AG04449 (cell line): ENCODE measurements around the gene ITFG1.
A peak's percentile ranks its signal among the peaks of the same experiment; 100 is the strongest.

Experiments
- CTCF ChIA-PET: fragments of 350-600 bp; formaldehyde crosslinking; extraction: SDS; loops from one replicate; lab custom pipeline; 2021; ENCODE audit warnings: antibody characterized with exemption; lab: Yijun Ruan, JAX
- POLR2A ChIA-PET: fragments of 400-600, 350-600 bp; formaldehyde crosslinking; extraction: SDS; loops from one replicate; lab custom pipeline; 2020; ENCODE audit warnings: antibody characterized with exemption, inconsistent platforms; lab: Yijun Ruan, JAX
- DNase-seq: peaks from one replicate; pipeline ENCODE4 v3.0.0-alpha.2; 2010; ENCODE audit warnings: low read depth, low spot score
- H3K4me3 ChIP-seq: 2 replicates; pipeline ENCODE4 v1.5.1; 2011; ENCODE audit warnings: low read depth, mild to moderate bottlenecking, control low read depth, low read length
- TF ChIP-seq, protein P1 (sequence below): IDR thresholded peaks from one replicate; pipeline ENCODE4 v1.5.1; 2011; ENCODE audit warnings: mild to moderate bottlenecking, moderate library complexity, low read length, control low read depth, inconsistent platforms; ENCODE audit not compliant: insufficient read depth; ENCODE audit errors: missing control alignments

Gene ITFG1

DNA sequence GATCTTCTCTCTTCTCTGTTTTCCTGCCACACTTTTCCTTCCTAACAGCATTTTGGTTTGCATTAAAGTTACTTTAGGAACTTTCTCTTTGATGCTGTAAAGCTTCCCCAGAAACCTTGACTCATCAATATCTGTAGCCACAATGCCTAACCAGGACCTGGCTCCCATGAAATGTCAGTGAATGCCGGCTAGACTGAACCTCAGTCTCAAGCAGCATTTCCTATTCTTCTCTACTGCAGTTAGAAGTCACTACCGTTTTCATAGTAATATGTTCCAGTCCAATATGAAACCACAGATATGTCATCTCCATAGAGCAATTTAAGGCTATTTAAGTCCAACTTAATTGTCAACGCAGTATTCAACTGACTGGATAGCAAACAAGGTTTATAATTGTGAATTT lies 28.9 kb downstream of the ITFG1 start:
- TF ChIP-seq, protein P1, sequence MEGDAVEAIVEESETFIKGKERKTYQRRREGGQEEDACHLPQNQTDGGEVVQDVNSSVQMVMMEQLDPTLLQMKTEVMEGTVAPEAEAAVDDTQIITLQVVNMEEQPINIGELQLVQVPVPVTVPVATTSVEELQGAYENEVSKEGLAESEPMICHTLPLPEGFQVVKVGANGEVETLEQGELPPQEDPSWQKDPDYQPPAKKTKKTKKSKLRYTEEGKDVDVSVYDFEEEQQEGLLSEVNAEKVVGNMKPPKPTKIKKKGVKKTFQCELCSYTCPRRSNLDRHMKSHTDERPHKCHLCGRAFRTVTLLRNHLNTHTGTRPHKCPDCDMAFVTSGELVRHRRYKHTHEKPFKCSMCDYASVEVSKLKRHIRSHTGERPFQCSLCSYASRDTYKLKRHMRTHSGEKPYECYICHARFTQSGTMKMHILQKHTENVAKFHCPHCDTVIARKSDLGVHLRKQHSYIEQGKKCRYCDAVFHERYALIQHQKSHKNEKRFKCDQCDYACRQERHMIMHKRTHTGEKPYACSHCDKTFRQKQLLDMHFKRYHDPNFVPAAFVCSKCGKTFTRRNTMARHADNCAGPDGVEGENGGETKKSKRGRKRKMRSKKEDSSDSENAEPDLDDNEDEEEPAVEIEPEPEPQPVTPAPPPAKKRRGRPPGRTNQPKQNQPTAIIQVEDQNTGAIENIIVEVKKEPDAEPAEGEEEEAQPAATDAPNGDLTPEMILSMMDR: no peak
- DNase-seq: no peak
- ChIA-PET POLR2A (no interaction called here), CTCF (no interaction called here)
- H3K4me3 ChIP-seq: no peak overlapping the region

GRCh38 chr16:47426806-47427205 lies 34.1 kb downstream of the ITFG1 start:
- no peak for DNase-seq
- H3K4me3 ChIP-seq: no peak overlapping the region
- CTCF ChIA-PET: no interaction called here
- TF ChIP-seq, protein P1: no peak
- POLR2A ChIA-PET: no interaction called here

DNA sequence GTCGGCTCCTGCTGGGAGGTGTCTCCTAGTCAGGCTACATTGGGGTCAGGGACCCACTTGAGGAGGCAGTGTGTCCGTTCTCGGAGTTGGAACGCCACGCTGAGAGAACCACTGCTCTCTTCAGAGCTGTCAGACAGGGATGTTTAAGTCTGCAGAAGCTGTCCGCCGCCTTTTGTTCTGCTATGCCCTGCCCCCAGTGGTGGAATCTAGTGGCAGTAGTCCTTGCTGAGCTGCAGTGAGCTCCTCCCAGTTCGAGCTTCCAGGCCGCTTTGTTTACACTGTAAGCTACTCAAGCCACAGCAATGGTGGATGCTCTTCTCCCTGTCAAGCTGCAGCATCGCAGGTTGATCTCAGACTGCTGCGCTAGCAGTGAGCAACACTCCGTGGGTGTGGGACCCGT lies 36.0 kb downstream of the ITFG1 start:
- H3K4me3 ChIP-seq: no peak overlapping the region
- ChIA-PET POLR2A (interaction anchor here (0.6 kb wide), 1 partner anchor 81 kb away, joined by 3 read pairs; no protein-coding TSS in a partner anchor), CTCF (no interaction called here)
- no peak for DNase-seq
- TF ChIP-seq, protein P1: no peak

GRCh38 chr16:47416869-47417268 lies 44.0 kb downstream of the ITFG1 start:
- ChIA-PET POLR2A (no interaction called here), CTCF (no interaction called here)
- DNase-seq: no peak
- H3K4me3 ChIP-seq: no peak overlapping the region
- TF ChIP-seq, protein P1: no peak

DNA sequence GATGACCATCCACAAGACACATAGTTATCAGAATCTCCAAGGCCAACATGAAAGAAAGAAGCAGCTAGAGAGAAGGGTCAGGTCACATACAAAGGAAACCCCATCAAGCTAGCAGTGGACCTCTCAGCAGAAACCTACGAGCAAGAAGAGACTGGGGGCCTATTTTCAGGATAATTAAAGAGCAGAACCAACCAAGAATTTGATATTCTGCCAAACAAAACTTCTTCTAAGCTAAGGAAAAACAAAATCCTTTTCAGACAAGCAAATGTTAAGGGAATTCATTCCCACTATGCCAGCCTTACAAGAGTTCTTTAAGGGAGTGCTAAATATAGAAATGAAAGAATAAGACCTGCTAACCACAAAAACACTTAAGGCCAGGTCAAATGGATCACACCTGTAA lies 47.8 kb downstream of the ITFG1 start:
- TF ChIP-seq, protein P1: no peak
- ChIA-PET CTCF (no interaction called here), POLR2A (no interaction called here)
- no peak overlapping the region for H3K4me3 ChIP-seq
- DNase-seq: peak; percentile 9

- ChIA-PET POLR2A (no interaction called here), CTCF (interaction anchor here (1.1 to 1.4 kb wide), 2 partner anchors 10 to 267 kb away, joined by 3 read pairs; no protein-coding TSS in a partner anchor)
- H3K4me3 ChIP-seq: no peak overlapping the region
- DNase-seq: no peak
- TF ChIP-seq, protein P1: no peak
These were observed 52.4 kb downstream of the ITFG1 start for GRCh38 chr16:47408491-47408890.
